ENCODE data around the gene MRGPRX2.

Gene MRGPRX2

GRCh38 chr11:19077965-19078364, 17.4 kb upstream of the MRGPRX2 start:
- Histone ChIP-seq H3K36me3 (replicated peaks; ENCODE audit: low read depth, low read length) (no peaks in the 10 kb centered on the region), H3K27ac (ENCODE audit: low read length) (no peak overlapping the region), H4K20me1 (ENCODE audit: insufficient read depth, low read length) (no peaks in the 10 kb centered on the region), H3K4me3 (ENCODE audit: low read length) (no peak overlapping the region), H3K9me3 (ENCODE audit: insufficient read depth, low read length) (no peaks in the 10 kb centered on the region), H3K4me2 (ENCODE audit: low read length) (no peak overlapping the region), H3K27me3 (ENCODE audit: low read depth, low read length) (peaks cover 35% of the 10 kb centered on the region), H3K9ac (ENCODE audit: low read length) (no peak overlapping the region), H3K79me2 (ENCODE audit: low read length) (no peaks in the 10 kb centered on the region), H2AFZ (ENCODE audit: low read depth, low read length) (no peak overlapping the region), H3K4me1 (ENCODE audit: low read length) (no peaks in the 10 kb centered on the region)
- TF ChIP-seq, protein P1, sequence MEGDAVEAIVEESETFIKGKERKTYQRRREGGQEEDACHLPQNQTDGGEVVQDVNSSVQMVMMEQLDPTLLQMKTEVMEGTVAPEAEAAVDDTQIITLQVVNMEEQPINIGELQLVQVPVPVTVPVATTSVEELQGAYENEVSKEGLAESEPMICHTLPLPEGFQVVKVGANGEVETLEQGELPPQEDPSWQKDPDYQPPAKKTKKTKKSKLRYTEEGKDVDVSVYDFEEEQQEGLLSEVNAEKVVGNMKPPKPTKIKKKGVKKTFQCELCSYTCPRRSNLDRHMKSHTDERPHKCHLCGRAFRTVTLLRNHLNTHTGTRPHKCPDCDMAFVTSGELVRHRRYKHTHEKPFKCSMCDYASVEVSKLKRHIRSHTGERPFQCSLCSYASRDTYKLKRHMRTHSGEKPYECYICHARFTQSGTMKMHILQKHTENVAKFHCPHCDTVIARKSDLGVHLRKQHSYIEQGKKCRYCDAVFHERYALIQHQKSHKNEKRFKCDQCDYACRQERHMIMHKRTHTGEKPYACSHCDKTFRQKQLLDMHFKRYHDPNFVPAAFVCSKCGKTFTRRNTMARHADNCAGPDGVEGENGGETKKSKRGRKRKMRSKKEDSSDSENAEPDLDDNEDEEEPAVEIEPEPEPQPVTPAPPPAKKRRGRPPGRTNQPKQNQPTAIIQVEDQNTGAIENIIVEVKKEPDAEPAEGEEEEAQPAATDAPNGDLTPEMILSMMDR (IDR thresholded peaks at IDR 0.05; ENCODE audit: low read depth, low read length) = no peak
- TF ChIP-seq EZH2phosphoT487 (IDR thresholded peaks at IDR 0.05; ENCODE audit: low read depth) = no peak

DNA sequence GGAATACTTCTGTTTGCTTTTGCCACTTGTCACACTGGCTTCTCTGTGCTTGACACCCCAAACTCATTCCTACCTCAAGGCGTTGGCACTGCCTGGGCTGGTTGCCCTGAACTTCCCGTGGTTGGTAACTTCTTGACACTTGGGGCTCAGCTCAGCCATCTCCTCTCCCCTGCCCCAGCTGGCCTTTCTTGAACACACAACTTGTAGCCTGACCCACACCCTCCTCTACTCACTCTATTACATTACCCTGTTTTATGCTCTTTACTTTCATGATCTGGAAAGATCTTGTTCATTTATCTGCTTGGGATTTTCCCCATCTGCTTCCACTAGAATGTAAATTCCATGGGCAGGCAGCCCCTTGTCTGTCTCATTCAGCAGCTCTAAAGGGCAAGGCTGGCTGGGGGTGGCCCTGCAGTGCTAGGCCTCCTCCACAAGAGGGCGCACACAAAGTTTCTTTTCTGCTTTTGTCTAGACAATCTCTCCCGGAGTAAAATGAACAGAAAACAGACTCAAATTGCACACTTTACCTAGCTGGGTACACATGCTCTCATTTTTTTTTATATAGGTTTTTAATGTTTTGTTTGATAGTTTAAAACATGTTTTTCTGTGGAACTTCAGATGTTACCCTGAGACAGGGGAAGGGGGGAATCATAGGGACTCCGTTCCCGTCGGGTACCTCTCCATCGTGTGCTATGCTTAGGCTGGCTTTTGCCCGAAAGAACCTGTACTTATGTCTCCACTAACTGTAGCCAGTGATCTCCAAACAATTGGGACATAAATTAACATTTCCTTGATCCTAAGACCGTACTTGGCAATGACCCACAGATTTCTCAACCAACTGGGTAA, 16.4 kb upstream of the MRGPRX2 start:
- H3K4me1 ChIP-seq (ENCODE audit: low read length) = no peaks in the 10 kb centered on the region
- peak overlapping the region; percentile 2; the same call in 1 of the 2 replicates for H3K4me3 ChIP-seq (ENCODE audit: low read length)
- no peaks in the 10 kb centered on the region for H3K36me3 ChIP-seq (replicated peaks; ENCODE audit: low read depth, low read length)
- H3K9ac ChIP-seq (ENCODE audit: low read length) = no peak overlapping the region
- H3K27ac ChIP-seq (ENCODE audit: low read length) = no peak overlapping the region
- 0 out of 2 replicates have a peak overlapping the region, but pooled peaks have one; percentile 8 for H2AFZ ChIP-seq (ENCODE audit: low read depth, low read length)
- H4K20me1 ChIP-seq (ENCODE audit: insufficient read depth, low read length) = no peaks in the 10 kb centered on the region
- H3K9me3 ChIP-seq (ENCODE audit: insufficient read depth, low read length) = no peaks in the 10 kb centered on the region
- H3K27me3 ChIP-seq (ENCODE audit: low read depth, low read length) = peaks cover 33% of the 10 kb centered on the region
- H3K79me2 ChIP-seq (ENCODE audit: low read length) = no peaks in the 10 kb centered on the region
- no peak for TF ChIP-seq EZH2phosphoT487 (IDR thresholded peaks at IDR 0.05; ENCODE audit: low read depth)
- TF ChIP-seq, protein P1 (IDR thresholded peaks at IDR 0.05; ENCODE audit: low read depth, low read length) = peak; percentile 92
- H3K4me2 ChIP-seq (ENCODE audit: low read length) = peak overlapping the region; percentile 32

GRCh38 chr11:19075636-19076035, 15.1 kb upstream of the MRGPRX2 start:
- H3K9me3 ChIP-seq (ENCODE audit: insufficient read depth, low read length) = no peaks in the 10 kb centered on the region
- no peaks in the 10 kb centered on the region for H4K20me1 ChIP-seq (ENCODE audit: insufficient read depth, low read length)
- H3K4me2 ChIP-seq (ENCODE audit: low read length) = no peak overlapping the region
- H3K4me3 ChIP-seq (ENCODE audit: low read length) = no peak overlapping the region
- peaks cover 19% of the 10 kb centered on the region for H3K27me3 ChIP-seq (ENCODE audit: low read depth, low read length)
- H3K36me3 ChIP-seq (replicated peaks; ENCODE audit: low read depth, low read length) = no peaks in the 10 kb centered on the region
- TF ChIP-seq, protein P1 (IDR thresholded peaks at IDR 0.05; ENCODE audit: low read depth, low read length) = no peak
- TF ChIP-seq EZH2phosphoT487 (IDR thresholded peaks at IDR 0.05; ENCODE audit: low read depth) = no peak
- no peak overlapping the region for H3K27ac ChIP-seq (ENCODE audit: low read length)
- 0 out of 2 replicates have a peak, but pooled peaks cover 3% of the 10 kb centered on the region for H3K4me1 ChIP-seq (ENCODE audit: low read length)
- H3K79me2 ChIP-seq (ENCODE audit: low read length) = no peaks in the 10 kb centered on the region
- H2AFZ ChIP-seq (ENCODE audit: low read depth, low read length) = no peak overlapping the region
- no peak overlapping the region for H3K9ac ChIP-seq (ENCODE audit: low read length)

Data from OCI-LY3 (cell line).